GM12801 (cell line): ENCODE measurements around the gene HPX.

Experiments used
- CTCF ChIP-seq: IDR thresholded peaks from one replicate; pipeline ENCODE4 v1.5.1; 2011; ENCODE audit warnings: control low read depth; ENCODE audit not compliant: insufficient read length; ENCODE audit errors: extremely low read depth

Gene HPX

GRCh38 chr11:6483015-6483414, 42.2 kb upstream of the HPX start:
- TF ChIP-seq CTCF = no peak

DNA sequence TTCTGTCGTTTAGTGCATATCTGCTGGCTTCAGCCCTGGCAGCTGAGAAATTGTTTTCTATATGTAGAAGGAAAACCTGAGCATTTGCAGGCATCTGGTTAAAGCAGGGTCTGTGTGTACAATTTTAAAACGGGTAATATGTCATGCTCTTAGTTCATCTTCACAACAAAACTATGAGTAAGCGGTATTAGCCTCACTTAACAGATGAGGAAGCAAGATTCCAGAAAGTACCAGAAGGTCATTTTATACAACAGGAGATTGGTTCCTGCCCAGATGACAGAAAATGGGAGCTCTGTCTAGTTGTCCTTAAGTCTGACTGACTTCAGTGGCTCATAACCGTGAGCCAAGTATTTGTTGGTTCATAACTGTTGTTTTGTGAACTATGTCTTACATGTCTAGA, 41.7 kb upstream of the HPX start:
- TF ChIP-seq CTCF = no peak

GRCh38 chr11:6481924-6482275, 41.1 kb upstream of the HPX start:
- TF ChIP-seq CTCF = no peak

GRCh38 chr11:6481012-6481923, 40.5 kb upstream of the HPX start, which contains the start of the genes ARFIP2 and TIMM10B:
TSS of gene ARFIP2 (minus strand) at chr11:6481331. CDS start at chr11:6480421, 910 bp downstream.
TSS of gene TIMM10B (plus strand) at chr11:6481501. CDS start at chr11:6481517, 16 bp downstream.
- no peak for TF ChIP-seq CTCF

DNA sequence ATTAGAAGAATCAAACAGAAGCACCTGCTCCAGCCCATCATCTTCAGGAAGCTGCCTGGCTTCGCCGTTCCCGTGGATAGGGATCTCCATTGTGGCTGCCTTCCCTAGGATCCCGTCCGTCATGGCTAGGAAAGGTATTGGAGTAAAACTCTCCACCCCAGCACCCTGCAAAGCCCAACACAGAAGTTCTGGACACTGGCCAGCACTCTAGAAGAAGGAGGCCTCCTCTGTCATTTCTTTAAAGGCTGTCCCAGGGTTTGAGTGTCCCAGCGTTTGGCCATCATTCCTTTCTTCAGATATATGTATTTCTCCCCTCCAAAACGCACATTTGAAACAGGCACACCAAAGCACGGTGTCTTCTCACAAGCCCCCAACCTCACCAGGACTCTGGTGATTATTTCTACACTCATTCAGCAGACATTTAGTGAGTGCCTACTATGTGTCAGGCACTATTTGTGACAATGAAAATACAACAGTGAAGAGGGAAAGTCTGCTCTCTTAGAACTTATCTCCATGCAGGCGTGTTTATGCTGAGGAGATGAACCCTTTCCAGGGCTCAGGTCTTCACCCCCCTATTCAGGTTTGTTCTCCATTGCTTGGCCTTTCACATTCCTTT, 39.6 kb upstream of the HPX start:
- TF ChIP-seq CTCF = no peak

DNA sequence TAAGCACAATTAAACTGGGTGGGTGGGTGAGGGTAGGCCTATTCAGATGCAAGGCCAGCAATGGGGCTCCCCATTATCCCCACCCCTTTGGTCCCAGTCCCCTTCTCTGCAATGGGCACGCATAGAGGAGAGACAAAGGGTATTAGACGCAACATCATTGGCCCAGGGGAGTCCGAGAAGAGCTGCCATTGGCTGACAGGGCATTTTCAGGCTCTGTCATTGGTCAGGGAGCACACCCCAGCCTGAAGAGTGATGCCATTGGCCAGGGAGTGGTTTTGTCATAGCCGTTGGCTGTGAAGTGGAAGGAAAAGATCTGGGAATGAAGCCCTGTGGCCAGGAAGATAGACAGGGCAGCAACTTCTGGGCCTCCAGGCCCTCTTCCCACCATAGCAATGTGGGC, 35.8 kb upstream of the HPX start:
- no peak for TF ChIP-seq CTCF

DNA sequence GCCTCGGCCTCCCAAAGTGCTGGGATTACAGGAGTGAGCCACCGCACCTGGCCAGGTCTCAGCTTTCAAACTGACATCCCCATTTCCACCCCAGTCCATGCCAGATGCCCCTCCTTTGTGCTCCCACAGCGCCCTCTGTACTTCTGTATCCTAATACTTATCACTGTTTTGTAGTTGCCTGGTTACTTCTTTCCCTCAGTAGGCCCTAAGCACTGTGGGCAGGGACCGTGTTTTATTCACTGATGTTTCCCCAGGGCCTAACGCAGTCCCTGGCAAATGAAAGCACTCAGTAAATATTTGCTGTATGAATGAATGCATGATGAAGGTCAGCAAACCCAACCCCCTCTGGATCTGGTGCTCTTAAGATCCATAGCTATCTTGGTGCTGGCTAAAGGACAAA, 35.1 kb upstream of the HPX start:
- no peak for TF ChIP-seq CTCF
